Measurements from ENCODE around the gene MIR17HG. TPM values are rescaled to one million over a fixed set of nuclear protein-coding genes. Genes with fewer than 3 reads are reported as not detected.

MIR17HG gene
- total RNA-seq, 1 experiment from 2014 or later, result 2.3 TPM

GRCh38 chr13:91368676-91369440 lies 21.4 kb downstream of the MIR17HG start:
- peak; percentile 35 for DNase-seq (ENCODE audit: low read depth)

- DNase-seq (ENCODE audit: low read depth), result peak; percentile 62
Observed at GRCh38 chr13:91369441-91369831, 21.9 kb downstream of the MIR17HG start.

- DNase-seq (ENCODE audit: low read depth), result no peak
Observed at GRCh38 chr13:91370501-91370900, 23.0 kb downstream of the MIR17HG start.

GRCh38 chr13:91372911-91373310 lies 25.4 kb downstream of the MIR17HG start:
- DNase-seq (ENCODE audit: low read depth), result no peak

- peak; percentile 11 for DNase-seq (ENCODE audit: low read depth)
Observed at GRCh38 chr13:91375116-91375729, 27.7 kb downstream of the MIR17HG start.

- DNase-seq (ENCODE audit: low read depth), result peak; percentile 5
Observed at GRCh38 chr13:91381371-91381770, 33.9 kb downstream of the MIR17HG start.

- no peak for DNase-seq (ENCODE audit: low read depth)
Observed at GRCh38 chr13:91383836-91384235, 36.3 kb downstream of the MIR17HG start.

GRCh38 chr13:91384896-91385295 lies 37.4 kb downstream of the MIR17HG start:
- no peak for DNase-seq (ENCODE audit: low read depth)

GRCh38 chr13:91389186-91389585 lies 41.7 kb downstream of the MIR17HG start:
- DNase-seq (ENCODE audit: low read depth), result no peak

- no peak for DNase-seq (ENCODE audit: low read depth)
Observed at GRCh38 chr13:91397595-91397994, 50.1 kb downstream of the MIR17HG start.

- peak; percentile 63 for DNase-seq (ENCODE audit: low read depth)
Observed at GRCh38 chr13:91398413-91399188, 51.1 kb downstream of the MIR17HG start, which contains the start of gene GPC5. TSS of gene GPC5 (plus strand) at chr13:91398621.

GRCh38 chr13:91399189-91400062 lies 51.9 kb downstream of the MIR17HG start:
- DNase-seq (ENCODE audit: low read depth), result no peak

GRCh38 chr13:91400063-91400399 lies 52.5 kb downstream of the MIR17HG start:
- no peak for DNase-seq (ENCODE audit: low read depth)

GRCh38 chr13:91400671-91401070 lies 53.2 kb downstream of the MIR17HG start:
- DNase-seq (ENCODE audit: low read depth), result no peak

- no peak for DNase-seq (ENCODE audit: low read depth)
Observed at GRCh38 chr13:91401920-91402319, 54.4 kb downstream of the MIR17HG start.

Other genes starting within 250 kb of the MIR17HG start
- not detected in 2 replicates for gene GPC5, start 50.9 kb downstream of the MIR17HG start, total RNA-seq (2014; rRNA removed; shearing (Covaris generic))

Data from RPMI7951 (cell line).